H1 (cell line): ENCODE data around the gene TXNRD3.

ENCODE experiments used
- CBX8 ChIP-seq: fragments of 300-800, 300-1000 bp; sonication (generic); IDR thresholded peaks from 2 replicates; pipeline ENCODE4 v1.7.1; 2016; ENCODE audit warnings: low read depth, low read length, borderline replicate concordance
- CTCF ChIP-seq, 3 experiments: IDR thresholded peaks; 1 replicate in 2 of 3; 2 replicates in 1 of 3; pipeline versions ENCODE4 v1.5.1 to v1.6.1; 2011; ENCODE audit warnings: low read length in 3 of 3, mild to moderate bottlenecking in 3 of 3, inconsistent platforms in 2 of 3, low read depth in 1 of 3, moderate library complexity in 1 of 3; ENCODE audit not compliant: insufficient read depth in 1 of 3; ENCODE audit errors: control extremely low read depth in 1 of 3
- EP300 ChIP-seq, 2 experiments: IDR thresholded peaks; 1 replicate in 1 of 2; 2 replicates in 1 of 2; pipeline ENCODE4 v1.6.1; 2011 to 2012; ENCODE audit warnings: low read depth in 2 of 2, low read length in 2 of 2, mild to moderate bottlenecking in 2 of 2, borderline replicate concordance in 1 of 2, inconsistent platforms in 1 of 2, moderate library complexity in 1 of 2
- EZH2 ChIP-seq: fragments of 200-600 bp; sonication (generic); IDR thresholded peaks from 2 replicates; pipeline ENCODE4 v1.7.1; 2012; ENCODE audit warnings: low read depth, mild to moderate bottlenecking, moderate library complexity, low read length, inconsistent platforms; ENCODE audit not compliant: severe bottlenecking
- JUN ChIP-seq: IDR thresholded peaks from 2 replicates; pipeline ENCODE4 v1.6.1; 2011; ENCODE audit warnings: low read depth, mild to moderate bottlenecking, improper control_type of control experiment, low read length
- RAD21 ChIP-seq, 2 experiments: IDR thresholded peaks in 1 of 2; conservative IDR thresholded peaks in 1 of 2; 2 replicates each; pipeline ENCODE4 v1.6.1; 2011; ENCODE audit warnings: low read depth in 2 of 2, low read length in 2 of 2, improper control_type of control experiment in 1 of 2, inconsistent platforms in 1 of 2, mild to moderate bottlenecking in 1 of 2, moderate library complexity in 1 of 2
- RNF2 ChIP-seq: fragments of 200-900, 300-1000 bp; sonication (generic); IDR thresholded peaks from 2 replicates; pipeline ENCODE4 v1.7.1; 2016; ENCODE audit warnings: borderline replicate concordance, low read depth, mild to moderate bottlenecking, antibody characterized with exemption, low read length; ENCODE audit not compliant: poor library complexity, severe bottlenecking; ENCODE audit errors: missing control alignments
- RXRA ChIP-seq: IDR thresholded peaks from 2 replicates; pipeline ENCODE4 v1.6.1; 2011; ENCODE audit warnings: low read depth, mild to moderate bottlenecking, low read length, moderate library complexity; ENCODE audit not compliant: insufficient read depth
- SP1 ChIP-seq: IDR thresholded peaks from 2 replicates; pipeline ENCODE4 v1.6.1; 2011; ENCODE audit warnings: low read depth, low read length

GRCh38 chr3:126580746-126581145 lies 74.2 kb downstream of the TXNRD3 start:
- TF ChIP-seq SP1 (no peak), EP300 (IDR thresholded peaks at IDR 0.05; ENCODE audit: borderline replicate concordance in 1 of 2, low read depth in 2 of 2, low read length in 2 of 2) (no peak), CTCF (IDR thresholded peaks at IDR 0.05; ENCODE audit: control extremely low read depth in 1 of 3, insufficient read depth in 1 of 3, low read depth in 1 of 3, low read length in 3 of 3) (no peak), CBX8 (no peak), RNF2 (no peak), JUN (no peak), RXRA (no peak), RAD21 (IDR thresholded peaks at IDR 0.05 in 1 of 2, conservative IDR thresholded peaks at IDR 0.05 in 1 of 2; ENCODE audit: low read depth in 2 of 2, low read length in 2 of 2) (no peak), EZH2 (no peak)
